Stimulated activated CD4-positive, alpha-beta T cell treated with anti-CD3 and anti-CD28 coated beads, Interleukin-12 subunit alpha, Interleukin-12 subunit beta, amount 100 ng/mL, for 48 hours (primary cell): ENCODE results near the gene ATXN10.
"Not testable (repeated sequence)": the region's sequence is repeated elsewhere in the genome, so short reads cannot be mapped to it uniquely, and the experiment has no call there.

Experiments used
- DNase-seq, 3 donors: peaks; one replicate each; pipeline ENCODE4 v3.0.0-alpha.2; 2020; ENCODE audit warnings: low read depth in 2 of 3, low spot score in 1 of 3

Gene ATXN10

DNA sequence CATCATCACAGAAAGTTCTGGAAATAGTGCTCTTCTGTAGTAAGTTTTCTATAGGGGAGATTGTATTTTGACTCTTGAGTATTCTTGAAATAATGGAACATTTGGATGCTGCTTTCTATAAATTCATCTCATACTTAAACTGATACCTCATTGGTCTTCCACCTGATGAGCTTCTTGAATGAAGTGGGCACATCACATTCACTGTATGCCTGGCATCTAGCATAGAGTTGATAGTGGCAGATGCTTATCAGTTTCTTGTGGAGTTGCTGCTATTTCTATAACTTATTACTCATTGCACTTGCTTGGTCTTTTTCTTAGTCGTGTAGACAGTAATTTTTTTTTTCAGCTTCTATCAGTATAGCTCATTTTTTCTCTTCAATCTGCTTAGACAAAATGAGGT, 5.4 kb downstream of the ATXN10 start:
- no peak for DNase-seq

DNA sequence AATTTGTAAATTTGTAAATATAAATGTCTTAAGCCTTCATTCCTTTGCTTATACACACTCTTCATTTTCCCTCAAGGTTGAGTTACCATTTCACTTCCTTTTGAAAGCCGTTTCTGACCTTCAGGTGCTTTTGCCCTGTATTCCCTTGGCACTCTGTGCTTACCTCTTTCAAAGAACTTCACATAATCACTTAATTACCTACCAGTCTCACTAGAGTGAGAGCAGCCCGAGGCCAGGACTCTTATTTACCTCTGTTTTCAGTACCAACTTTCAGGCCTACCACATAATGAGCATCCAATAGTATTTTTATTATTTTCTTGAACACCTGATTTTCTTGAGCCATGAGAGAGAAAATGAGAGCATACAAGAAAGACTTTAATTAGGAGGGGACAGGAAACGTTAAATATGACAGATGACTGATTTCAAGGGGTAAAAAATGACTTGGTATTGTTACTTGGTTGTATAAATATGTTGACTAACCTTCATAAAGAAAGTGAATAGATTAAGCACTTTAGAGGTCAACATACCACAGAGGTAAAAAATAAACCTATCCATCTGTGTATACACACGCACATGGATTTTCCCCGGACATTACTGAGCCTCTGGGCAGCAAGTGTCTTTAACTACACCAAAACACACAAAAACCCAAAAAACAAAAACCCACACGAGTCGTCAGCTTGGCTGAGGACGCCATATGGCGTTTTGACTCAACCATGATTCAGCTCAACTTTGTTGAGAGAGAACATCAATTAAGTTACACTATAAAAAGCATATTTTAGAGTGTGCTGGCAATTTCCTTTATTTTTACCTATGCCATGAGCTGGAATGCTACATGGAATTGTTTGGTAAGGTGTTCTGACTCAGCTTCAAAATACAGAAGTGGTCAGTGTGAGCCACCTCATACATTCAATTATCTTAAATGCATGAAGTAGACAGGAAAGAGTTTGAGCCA, 7.6 kb downstream of the ATXN10 start:
- no peak for DNase-seq

DNA sequence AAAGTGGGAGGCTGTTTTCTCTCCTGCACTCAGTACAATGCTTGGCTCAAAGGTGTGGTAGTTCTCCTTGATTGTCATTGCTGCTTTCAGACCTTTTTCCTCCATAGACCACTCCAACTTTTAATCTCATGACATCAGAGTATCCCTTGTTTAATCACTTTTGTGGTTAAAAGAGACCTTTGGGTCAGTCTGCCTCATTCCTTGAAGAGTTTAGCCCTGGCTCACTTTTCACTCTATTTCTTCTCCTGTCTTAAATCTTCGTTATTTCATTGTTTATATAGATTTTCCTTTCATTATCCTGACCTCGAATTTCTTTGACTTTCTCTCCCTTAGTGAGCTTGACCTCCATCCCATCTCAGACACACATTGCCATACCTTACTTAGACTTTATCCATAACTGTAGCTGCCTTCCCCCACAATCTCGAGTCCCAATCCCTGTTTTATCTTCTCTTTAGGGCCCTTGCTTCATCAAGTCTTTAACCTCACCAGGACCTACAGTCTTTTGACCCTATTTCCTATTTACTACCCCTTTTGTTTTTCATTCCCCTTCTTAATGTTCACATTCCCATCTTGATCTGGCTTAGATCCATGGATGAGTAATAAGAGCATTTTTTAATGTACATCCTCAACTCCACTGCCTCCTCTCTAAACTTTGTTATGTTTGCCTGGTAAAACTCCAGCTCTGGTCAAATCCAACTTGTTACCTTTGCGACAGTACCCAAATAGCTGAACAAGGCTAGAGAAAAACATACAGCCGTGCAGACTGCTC, 9.5 kb downstream of the ATXN10 start:
- DNase-seq: no peak

DNA sequence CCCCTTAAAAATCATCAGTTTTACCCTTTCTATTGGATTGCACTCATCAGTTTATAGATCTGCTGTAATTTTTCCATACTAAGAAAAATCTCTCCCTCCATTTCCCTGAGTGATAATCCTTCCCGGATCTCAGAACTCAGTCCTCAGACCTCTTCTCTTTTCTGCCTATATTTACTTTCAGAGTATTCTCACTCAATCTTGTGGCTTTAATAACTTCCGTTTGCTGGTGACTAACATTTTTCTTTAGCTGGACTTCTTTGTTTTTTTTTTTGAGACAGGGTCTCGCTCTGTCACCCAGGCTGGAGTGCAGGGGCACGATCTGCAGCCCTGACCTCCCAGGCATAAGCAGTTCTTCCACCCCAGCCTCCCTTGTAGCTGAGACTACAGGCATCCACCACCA, 10.4 kb downstream of the ATXN10 start:
- DNase-seq: no peak

DNA sequence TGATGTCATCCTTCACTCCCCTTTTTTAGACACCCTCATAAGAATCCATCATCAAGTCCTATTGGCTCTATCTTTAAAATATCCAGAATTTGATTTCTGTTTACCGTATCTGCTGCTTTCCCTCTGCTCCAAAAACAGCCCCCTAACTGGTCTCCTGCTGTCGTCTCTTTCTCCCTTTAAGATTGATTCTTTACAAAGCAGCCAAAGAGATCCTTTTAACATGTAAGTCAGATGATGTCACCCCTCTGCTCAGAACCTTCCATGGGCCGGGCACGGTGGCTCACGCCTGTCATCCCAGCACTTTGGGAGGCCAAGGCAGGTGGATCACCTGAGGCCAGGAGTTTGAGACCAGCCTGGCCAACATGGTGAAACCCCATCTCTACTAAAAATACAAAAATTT, 11.1 kb downstream of the ATXN10 start:
- DNase-seq: not testable (repeated sequence)

DNA sequence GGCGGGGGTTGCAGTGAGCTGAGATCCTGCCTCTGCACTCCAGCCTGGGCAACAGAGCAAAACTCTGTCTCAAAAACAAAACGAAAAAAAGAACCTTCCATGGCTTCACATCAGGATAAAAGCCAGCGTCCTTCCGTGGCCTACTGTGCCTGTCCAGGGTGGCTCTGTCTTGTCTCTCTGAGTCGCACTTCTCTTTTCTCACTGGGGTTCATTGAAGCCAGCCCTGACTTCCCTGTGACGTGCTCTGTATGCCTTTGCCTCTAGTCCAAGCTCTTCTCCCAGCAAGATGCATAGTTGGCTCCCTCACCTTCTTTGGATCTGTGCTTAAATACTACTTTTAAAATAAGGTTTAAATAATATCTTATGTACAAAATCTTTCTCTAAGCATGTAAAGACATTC, 11.6 kb downstream of the ATXN10 start:
- DNase-seq: no peak

DNA sequence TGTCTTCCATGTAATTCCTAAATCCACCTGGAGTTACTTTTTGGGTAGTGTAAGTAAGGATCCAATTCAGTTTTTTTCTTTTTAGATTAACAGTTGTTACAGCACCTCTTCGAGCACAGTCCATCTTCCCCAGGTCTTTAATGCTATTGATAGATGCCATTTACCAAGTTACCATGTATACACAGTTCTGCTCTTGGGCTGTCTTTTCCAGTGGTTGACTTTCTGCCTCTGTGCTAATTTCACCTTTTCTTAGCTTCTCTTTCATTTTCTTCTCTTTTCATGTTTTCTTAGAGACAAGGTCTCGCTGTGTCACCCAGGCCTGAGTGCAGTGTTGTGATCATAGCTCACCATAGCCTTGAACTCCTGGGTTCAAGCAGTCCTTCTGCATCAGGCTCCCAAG, 12.0 kb downstream of the ATXN10 start:
- no peak for DNase-seq

DNA sequence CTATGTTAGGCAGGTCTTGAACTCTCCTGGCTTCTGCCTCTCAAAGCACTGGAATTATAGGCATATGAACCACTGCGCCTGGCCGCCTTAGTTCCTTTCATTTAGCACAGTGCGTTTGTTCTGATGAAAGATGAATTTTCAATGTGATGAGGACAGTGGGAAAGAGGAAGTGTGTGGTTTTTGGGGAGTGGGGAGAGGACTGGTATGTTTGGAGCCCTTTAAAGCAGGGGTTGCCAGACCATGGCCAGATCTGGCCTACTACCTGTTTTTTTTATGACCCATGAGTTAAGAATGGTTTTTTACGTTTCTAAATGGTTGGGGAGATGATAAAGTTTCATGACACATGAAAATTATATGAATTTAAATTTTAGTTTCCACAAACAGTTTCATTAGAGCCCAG, 12.5 kb downstream of the ATXN10 start:
- DNase-seq: no peak

DNA sequence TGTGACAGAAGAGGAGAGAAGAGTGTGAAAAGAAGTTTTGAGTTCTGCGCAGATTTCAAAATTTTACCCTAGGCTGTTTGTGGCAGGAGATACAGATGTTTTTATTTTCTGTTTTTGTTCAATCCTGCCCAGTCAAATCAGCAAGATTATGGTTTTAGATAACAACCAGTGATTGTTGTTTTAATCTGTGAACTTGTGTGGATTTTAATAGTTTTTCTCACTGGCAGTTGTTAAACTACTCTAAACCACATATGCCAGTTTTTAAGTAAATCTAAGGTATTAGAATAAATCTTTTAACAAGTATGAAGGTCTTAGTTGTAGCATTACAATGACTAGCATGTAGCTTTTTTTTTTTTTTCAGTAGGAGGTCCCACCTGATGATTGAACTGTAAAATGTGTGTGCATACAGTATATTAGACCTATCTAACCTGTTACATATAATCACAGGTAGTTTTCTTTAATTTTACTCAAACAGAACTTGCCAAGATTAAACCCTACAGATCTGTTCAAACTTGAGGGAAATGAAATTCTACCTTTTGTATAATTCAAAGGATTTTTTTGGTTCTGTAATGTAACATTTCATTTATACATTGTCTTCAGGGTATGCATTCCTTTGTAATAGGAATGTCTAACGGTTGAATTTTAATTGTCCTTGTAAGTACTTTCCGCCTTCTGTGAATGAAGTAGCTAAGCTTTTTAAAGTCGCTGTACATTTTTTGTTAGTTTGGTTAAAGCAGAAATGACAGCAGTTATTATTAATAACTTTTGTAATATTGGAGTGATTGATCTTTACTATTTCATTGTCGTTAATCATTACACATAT, 13.3 kb downstream of the ATXN10 start:
- DNase-seq: no peak

DNA sequence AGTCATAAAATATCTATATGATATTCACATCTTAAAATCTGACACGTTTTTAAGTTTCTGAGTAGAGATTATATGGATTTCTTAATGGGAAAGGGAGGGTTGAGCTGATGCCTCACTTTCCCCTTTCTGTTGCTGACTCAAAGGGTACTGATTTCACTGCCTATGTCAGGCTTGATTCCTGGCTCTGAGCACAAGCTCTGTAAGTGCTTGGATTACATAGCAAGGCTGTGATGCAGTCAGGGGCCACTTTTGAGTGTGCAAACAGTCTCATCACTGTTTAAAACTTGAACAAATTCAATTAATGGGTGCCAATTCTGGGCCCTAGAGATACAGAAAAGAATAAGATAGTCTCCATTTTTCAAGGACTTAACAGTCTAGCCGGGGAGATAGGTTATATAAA, 14.4 kb downstream of the ATXN10 start:
- DNase-seq: no peak

DNA sequence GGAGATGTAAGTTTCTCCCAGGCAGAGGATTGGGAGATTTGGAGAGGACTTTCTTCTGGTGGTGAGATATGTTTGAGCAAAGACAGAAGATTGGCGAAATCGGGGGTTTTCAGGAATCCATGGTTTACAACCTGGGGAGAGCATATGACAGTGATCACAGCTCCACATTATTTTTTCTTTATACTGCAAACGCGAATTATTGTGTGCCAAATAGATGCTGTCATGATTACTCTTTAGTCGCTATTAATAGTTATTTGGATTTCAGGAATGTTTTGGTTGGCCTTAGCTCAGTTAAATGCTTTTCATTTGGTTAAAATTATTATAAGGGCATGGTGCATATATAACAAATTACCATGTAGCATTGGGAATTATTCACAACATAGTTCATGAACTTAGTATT, 15.2 kb downstream of the ATXN10 start:
- DNase-seq: no peak

DNA sequence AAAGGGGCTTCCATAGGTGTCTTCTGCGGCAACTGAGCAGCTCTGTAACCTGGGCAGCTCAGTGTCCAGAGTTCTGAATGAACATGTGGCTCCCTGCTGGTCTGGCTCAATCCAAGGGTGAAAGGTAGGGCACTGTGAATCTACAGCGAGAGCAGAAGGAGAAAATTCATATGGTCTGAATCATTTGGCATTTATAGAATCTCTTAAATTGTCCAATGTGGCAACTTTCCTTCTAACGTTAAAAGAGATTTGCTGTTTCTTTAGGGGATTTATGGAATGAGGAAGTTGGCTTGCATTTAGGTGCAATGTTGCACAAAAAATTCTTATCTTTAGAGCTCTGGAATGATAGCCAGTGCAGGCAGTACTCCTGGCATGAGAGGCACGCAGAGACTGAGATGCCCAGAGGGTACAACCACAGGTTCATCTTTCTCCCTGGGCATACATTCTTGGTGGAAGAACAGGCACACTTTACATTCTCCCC, 17.0 kb downstream of the ATXN10 start:
- no peak for DNase-seq

DNA sequence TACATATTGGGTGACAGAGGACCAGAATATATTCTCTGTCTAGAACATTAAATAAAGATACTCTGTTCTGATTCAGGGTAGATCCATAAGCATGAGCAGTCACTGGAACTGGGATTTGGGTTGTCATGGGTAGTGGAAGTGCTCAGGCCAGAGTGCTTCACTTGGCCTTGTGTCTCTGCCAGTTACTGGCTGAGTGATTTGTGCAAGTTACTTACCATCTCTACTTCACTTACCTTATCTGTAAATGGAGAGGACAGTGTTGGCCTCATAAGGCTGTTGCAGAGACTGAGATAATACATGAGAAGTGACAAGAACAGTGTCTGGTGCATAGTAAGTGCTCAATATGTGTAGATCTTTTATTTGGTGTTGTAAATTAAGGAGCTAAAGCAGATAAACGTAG, 17.6 kb downstream of the ATXN10 start:
- DNase-seq: no peak

DNA sequence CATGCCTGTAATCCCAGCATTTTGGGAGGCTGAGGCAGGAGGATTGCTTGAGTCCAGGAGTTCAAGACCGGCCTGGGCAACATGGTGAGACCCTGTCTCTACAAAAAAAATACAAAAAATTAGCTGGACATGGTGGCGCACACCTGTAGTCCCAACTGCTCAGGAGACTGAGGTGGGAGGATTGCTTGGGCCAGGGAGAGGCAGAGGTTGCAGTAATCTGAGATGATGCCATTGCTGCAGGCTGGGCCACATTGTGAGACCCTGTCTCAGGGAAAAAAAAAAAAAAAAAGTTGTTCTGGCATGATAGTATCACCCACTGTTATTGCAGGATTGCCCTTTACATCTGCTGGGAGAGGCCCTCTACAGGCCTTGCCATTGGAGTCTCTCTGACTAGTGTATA, 18.4 kb downstream of the ATXN10 start:
- DNase-seq: no peak

DNA sequence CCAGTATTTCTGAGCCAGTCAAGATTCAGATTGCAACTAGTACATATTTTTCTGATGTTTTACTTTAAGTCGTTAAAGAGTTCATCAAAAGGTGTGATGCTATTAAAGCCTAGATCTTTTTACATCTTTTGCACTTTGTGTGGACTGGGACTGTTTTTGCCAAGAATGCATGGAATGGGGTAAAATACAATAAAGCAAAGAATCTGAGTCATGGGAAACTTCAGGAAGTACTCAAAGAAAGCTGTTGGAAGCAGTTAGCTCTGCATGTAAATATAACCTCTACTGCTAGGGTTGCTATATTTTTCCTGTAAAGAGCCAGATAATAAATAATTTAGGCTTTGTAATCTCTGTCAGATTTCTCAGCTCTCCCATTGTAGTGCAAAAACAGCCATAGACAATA, 20.9 kb downstream of the ATXN10 start:
- DNase-seq: no peak

DNA sequence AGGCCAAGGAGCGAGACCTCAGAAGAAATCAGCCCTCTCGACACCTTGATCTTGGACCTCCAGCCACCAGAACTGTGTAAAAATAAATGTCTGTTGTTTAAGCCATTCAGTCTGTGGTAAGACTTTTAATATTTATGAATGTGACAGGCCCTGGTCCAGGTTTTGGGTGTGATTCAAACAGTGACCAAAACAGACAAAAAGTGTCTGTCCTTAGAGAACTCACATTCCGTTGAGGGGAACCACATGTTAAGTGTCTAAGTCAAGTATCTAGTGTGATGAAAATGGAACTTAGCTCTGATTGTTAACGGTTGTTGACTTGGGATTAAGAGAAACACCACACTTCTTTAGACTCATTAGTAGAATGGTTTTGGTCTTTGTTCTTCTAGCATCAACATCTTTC, 22.2 kb downstream of the ATXN10 start:
- no peak for DNase-seq

DNA sequence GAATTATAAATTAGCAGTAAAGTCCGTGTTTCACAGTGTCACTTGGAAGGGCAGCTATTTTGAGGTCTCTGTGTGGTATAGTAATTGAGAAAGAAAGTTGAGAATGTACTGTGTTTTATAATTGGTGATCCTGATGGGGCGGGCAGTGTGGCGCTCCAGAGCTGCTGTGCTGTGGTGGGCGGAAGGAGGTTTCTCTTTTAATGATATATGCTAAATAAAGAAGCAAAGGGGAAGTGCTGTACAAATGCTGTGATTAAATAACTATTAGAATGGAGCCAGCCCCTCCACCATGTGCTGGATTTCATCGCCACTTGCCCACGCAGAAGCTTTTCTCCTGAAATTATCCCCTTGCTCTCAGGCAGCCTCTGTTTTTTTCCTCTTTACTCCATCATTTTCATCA, 24.6 kb downstream of the ATXN10 start:
- DNase-seq: no peak

DNA sequence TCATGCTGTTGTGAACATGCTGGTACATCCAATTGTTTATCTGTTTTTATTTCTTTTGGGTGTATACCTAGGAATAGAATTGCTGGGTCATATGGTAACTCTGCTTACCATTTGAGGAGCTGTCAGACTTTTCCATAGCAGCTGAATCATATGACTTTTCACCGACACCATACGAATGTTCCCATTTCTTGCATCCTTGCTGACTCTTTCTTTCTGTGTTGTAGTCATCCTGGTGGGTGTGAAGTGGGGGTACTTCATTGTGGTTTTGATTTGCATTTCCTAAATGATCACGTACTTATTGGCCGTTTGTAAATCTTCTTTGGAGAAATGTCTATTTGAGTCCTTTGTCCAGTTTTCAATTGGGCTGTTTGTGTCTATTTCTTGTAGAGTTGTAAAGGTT, 26.5 kb downstream of the ATXN10 start:
- no peak for DNase-seq

DNA sequence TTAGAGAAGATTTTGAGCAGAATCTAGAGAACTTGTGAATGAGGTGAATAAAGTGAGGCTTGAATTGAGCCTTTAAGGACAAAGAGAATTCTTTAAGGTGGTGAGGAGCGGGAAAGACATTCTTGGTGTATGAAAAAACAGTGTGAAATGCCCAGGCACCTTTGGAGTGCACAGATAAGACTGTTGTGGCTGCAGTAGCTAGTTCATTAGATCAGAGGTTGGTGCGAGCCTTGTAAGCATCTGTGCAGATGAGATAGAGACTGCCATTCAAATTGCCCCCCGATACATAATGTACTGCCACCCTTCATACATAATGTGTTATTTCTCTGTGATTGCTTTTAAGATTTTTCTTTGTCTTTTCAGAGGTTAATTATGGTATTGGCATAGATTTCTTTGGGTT, 31.3 kb downstream of the ATXN10 start:
- no peak for DNase-seq

DNA sequence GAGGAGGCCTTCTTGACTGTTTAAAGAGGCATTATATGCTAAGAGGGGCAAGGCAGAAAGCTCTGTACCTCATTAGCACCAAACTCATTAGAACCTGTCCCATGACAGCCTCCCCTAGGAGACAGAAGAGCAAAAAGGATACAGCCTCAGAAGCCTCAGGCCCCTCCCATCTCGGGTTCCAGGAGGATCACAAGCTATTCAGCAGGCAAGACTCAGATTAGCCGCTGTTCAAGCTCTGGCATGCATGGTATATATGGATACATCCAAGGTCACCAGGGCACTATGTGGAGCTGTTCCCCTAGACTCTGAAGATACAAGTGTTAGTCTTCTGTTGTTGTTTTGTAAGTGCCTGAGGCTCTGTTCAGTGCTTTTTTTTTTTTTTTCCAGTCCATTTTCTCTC, 32.1 kb downstream of the ATXN10 start:
- DNase-seq: no peak

DNA sequence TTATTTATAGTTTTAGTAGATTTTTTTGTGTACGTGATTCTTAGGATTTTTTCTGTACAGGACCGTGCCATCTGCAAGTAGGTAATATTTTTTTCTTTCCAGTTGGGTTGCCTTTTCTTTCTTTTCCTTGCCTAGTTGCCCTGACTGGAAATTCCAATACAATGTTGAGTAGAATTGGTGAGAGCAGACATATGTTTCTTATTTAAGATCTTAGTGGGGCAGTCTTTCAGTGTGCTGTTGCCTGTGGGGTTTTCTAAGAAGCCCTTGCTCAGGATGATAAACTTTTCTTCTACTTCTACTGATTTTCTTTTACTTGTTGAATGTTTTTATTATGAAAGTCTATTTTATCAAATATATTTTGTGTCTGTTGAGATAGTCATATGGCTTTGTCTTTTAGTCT, 33.0 kb downstream of the ATXN10 start:
- DNase-seq: no peak
